Type B pancreatic cell (in vitro differentiated cells): ENCODE measurements around the gene SRRM1. TPM values are rescaled to one million over a fixed set of nuclear protein-coding genes. Genes with fewer than 3 reads are reported as not detected.
A peak's percentile ranks its signal among the peaks of the same experiment; 100 is the strongest.
"Not testable (repeated sequence)": the region's sequence is repeated elsewhere in the genome, so short reads cannot be mapped to it uniquely, and the experiment has no call there.

ENCODE experiments used
- DNase-seq: peaks from one replicate; pipeline ENCODE4 v3.0.0; 2021; ENCODE audit warnings: mixed read lengths; ENCODE audit not compliant: unreplicated experiment; ENCODE audit errors: extremely low spot score
- H3K27ac Mint-ChIP-seq: 2 replicates; pipeline ENCODE4 v1.8.0; 2021; ENCODE audit warnings: mild to moderate bottlenecking, mixed read lengths
- H3K27me3 Mint-ChIP-seq: 2 replicates; pipeline ENCODE4 v1.8.0; 2021; ENCODE audit warnings: mixed read lengths
- H3K36me3 Mint-ChIP-seq: 2 replicates; pipeline ENCODE4 v1.8.0; 2021; ENCODE audit warnings: mixed read lengths
- H3K4me1 Mint-ChIP-seq: one replicate; pipeline ENCODE4 v1.8.0; 2021; ENCODE audit warnings: mixed read lengths; ENCODE audit not compliant: unreplicated experiment
- H3K4me3 Mint-ChIP-seq: 2 replicates; pipeline ENCODE4 v1.8.0; 2021; ENCODE audit warnings: mild to moderate bottlenecking, mixed read lengths
- H3K9me3 Mint-ChIP-seq: 2 replicates; pipeline ENCODE4 v1.8.0; 2021; ENCODE audit warnings: mixed read lengths
- total RNA-seq: library from RNA; stranded (reverse); gene quantifications from 2 replicates; pipeline ENCODE4 v1.2.1, GENCODE V29; 2021; ENCODE audit warnings: low replicate concordance
- TF ChIP-seq, protein P1 (sequence below): fragments of 200-600 bp; sonication (generic); conservative IDR thresholded peaks from 2 replicates; pipeline ENCODE4 v1.5.0; 2021; ENCODE audit warnings: antibody characterized with exemption, mild to moderate bottlenecking

The SRRM1 gene
- total RNA-seq, 1 donor from 2014 or later: 168 TPM

DNA sequence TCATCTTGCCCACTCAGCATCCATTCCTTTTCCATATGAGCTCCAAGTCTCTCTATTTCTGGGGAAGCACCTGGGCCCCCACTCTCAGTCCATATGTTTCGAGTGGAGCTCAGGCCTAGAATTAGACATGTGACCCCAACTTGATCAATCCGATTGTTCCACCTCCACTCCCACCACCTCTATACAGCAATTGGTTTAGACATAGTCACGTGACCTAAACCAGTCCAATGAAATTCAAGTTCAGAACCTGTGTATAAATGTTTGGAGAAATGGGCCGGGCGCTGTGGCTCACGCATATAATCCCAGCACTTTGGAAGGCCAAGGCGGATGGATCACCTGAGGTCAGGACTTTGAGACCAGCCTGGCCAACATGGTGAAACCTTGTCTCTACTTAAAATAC, 72.6 kb downstream of the SRRM1 start:
- Mint-ChIP-seq H3K4me3 (no peak overlapping the region), H3K27me3 (no peaks in the 10 kb centered on the region), H3K27ac (no peak overlapping the region), H3K4me1 (no peaks in the 10 kb centered on the region), H3K9me3 (no peaks in the 10 kb centered on the region), H3K36me3 (no peaks in the 10 kb centered on the region)
- TF ChIP-seq, protein P1, sequence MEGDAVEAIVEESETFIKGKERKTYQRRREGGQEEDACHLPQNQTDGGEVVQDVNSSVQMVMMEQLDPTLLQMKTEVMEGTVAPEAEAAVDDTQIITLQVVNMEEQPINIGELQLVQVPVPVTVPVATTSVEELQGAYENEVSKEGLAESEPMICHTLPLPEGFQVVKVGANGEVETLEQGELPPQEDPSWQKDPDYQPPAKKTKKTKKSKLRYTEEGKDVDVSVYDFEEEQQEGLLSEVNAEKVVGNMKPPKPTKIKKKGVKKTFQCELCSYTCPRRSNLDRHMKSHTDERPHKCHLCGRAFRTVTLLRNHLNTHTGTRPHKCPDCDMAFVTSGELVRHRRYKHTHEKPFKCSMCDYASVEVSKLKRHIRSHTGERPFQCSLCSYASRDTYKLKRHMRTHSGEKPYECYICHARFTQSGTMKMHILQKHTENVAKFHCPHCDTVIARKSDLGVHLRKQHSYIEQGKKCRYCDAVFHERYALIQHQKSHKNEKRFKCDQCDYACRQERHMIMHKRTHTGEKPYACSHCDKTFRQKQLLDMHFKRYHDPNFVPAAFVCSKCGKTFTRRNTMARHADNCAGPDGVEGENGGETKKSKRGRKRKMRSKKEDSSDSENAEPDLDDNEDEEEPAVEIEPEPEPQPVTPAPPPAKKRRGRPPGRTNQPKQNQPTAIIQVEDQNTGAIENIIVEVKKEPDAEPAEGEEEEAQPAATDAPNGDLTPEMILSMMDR: no peak
- DNase-seq: no peak

DNA sequence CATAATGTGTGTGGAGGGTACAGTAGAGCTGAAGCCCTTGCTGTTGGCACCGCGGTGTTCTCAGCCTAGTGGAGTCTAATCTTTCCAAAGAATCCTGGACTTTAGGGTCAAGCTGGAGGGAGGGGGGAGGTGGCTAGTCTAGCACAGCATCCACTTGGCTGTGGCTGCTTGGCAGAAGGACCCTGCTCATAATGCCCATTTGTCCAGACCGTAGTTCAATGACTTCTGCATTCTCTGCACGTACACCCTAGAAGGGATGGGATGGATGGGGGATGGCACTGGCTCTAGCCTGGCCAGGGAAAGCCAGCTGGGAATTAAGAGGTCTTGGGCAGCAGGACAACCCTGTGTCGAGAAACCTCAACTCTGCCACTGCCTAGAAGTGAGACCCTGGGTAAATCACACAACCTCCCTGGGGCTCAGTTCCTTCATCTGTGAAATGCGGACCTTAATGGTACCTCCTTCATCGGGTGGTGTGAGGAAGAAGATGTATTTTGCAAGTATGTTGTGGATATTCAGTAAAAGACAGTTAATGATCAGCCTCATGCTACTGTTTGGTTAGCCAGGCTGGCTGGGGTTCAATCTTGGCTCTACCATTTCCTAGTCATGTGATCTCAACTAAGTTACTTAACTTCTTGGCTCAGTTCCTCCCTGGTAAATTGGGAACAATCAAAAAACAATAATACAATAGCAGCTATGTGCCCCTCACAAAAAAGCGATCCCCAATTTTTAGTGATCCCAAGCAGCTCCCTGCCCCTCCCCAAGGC, 75.0 kb downstream of the SRRM1 start:
- no peaks in the 10 kb centered on the region for H3K4me1 Mint-ChIP-seq
- TF ChIP-seq, protein P1: no peak
- H3K27me3 Mint-ChIP-seq: no peaks in the 10 kb centered on the region
- no peaks in the 10 kb centered on the region for H3K9me3 Mint-ChIP-seq
- H3K27ac Mint-ChIP-seq: peak overlapping the region; percentile 13
- H3K36me3 Mint-ChIP-seq: no peaks in the 10 kb centered on the region
- no peak overlapping the region for H3K4me3 Mint-ChIP-seq
- DNase-seq: no peak

DNA sequence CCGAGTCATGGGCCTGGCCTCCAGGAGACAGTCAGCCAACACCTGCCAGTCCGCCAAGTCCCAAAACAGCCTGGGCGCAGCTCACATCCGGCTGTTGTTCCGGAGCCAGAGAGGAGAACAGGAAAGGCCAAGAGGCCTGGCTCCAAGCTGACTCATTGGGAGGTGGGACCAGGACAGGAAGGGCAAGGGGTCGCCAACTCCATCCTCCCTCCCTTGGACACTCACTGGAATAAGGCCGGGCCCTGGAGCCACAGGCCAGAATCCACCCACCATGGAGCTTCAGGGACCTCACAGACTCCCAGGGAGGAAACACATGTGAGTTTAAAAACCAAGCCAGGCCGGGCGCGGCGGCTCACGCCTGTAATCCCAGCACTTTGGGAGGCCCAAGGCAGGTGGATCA, 77.0 kb downstream of the SRRM1 start:
- no peaks in the 10 kb centered on the region for H3K27me3 Mint-ChIP-seq
- H3K36me3 Mint-ChIP-seq: no peaks in the 10 kb centered on the region
- peaks cover 11% of the 10 kb centered on the region for H3K4me1 Mint-ChIP-seq
- no peak for DNase-seq
- H3K4me3 Mint-ChIP-seq: no peak overlapping the region
- no peak overlapping the region for H3K27ac Mint-ChIP-seq
- no peaks in the 10 kb centered on the region for H3K9me3 Mint-ChIP-seq
- TF ChIP-seq, protein P1: no peak

DNA sequence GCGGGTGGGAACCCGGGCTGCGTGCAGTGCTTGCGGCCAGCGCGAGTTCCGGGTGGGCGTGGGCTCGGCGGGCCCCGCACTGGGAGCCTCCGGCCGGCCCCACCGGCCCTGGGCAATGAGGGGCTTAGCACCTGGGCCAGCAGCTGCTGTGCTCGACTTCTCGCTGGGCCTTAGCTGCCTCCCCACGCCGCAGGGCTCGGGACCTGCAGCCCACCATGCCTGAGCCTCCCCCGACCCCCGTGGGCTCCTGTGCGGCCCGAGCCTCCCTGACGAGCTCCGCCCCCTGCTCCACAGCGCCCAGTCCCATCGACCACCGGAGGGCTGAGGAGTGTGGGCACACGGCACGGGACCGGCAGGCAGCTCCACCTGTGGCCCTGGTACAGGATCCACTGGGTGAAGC, 78.4 kb downstream of the SRRM1 start:
- DNase-seq: no peak
- TF ChIP-seq, protein P1: no peak
- Mint-ChIP-seq H3K4me1 (peaks cover 18% of the 10 kb centered on the region), H3K27me3 (no peaks in the 10 kb centered on the region), H3K4me3 (no peak overlapping the region), H3K36me3 (no peaks in the 10 kb centered on the region), H3K9me3 (no peaks in the 10 kb centered on the region), H3K27ac (no peak overlapping the region)

DNA sequence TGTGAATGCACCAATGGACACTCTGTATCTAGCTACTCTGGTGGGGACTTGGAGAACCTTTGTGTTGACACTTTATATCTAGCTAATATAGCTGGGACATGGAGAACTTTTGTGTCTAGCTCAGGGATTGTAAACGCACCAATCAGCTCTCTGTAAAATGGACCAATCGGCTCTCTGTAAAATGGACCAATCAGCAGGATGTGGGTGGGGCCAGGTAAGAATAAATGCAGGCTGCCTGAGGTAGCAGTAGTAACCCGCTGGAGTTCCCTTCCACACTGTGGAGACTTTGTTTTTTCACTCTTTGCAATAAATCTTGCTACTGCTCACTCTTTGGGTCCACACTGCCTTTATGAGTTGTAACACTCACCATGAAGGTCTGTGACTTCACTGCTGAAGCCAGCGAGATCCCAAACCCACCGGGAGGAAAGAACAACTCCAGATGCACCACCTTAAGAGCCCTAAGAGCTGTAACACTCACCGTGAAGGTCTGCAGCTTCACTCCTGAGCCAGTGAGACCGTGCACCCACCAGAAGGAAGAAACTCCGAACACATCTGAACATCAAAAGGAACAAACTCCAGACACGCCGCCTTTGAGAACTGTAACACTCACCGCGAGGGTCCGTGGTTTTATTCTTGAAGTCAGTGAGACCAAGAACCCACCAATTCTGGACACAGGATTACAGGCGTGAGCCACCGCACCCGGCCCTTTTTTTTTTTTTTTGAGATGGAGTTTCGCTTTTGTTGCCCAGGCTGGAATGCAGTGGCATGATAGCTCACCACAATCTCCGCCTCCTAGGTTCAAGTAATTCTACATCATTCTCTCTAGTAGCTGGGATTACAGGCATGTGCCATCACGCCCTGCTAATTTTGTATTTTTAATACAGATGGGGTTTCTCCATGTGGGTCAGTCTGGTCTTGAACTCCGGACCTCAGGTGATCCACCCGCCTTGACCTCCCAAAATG, 79.3 kb downstream of the SRRM1 start:
- H3K27ac Mint-ChIP-seq, DNase-seq, H3K36me3 Mint-ChIP-seq, H3K27me3 Mint-ChIP-seq, H3K4me3 Mint-ChIP-seq, H3K9me3 Mint-ChIP-seq: not testable (repeated sequence)
- peaks cover 21% of the 10 kb centered on the region for H3K4me1 Mint-ChIP-seq

Other genes with a start within 250 kb of the SRRM1 start
- gene STPG1, start 229.5 kb upstream of the SRRM1 start, total RNA-seq: 7.2 and 8.7 TPM in 2 replicates
- gene NIPAL3, start 227.5 kb upstream of the SRRM1 start, total RNA-seq: 17.5 and 21.3 TPM in 2 replicates
- 20.4 and 40.8 TPM in 2 replicates for gene RCAN3, start 140.5 kb upstream of the SRRM1 start, total RNA-seq
- 2.1 and 2.4 TPM in 2 replicates for gene NCMAP, start 87.2 kb upstream of the SRRM1 start, total RNA-seq
- 102 and 109 TPM in 2 replicates for gene CLIC4, start 102.1 kb downstream of the SRRM1 start, total RNA-seq